GM19193 (cell line): ENCODE measurements around the gene PDGFC.

Experiments used
- POLR2A ChIP-seq: IDR thresholded peaks from 4 replicates; pipeline ENCODE4 v1.6.1; 2011; ENCODE audit not compliant: insufficient read depth, insufficient read length; ENCODE audit errors: extremely low read depth

Gene PDGFC

DNA sequence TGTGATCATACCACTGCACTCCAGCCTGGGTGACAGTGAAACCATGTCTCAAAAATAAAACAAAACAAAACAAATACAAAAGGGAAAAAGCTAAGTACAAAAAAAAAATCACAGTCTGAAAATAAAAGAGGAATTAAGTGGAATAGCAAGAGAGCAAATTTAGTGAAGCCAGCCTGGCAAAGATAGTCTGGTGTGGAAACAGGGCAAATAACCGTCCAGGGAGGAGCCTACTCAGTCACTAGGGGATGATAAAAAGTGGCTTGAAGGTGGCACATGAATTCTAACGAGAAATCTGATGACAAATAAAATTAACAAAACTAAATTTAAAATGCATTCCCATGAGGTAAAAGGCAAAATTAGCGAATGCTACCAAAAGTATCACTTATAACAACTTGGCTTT is 8.2 kb downstream of the PDGFC start:
- no peak for TF ChIP-seq POLR2A

GRCh38 chr4:156962528-156962974 is 9.0 kb downstream of the PDGFC start:
- no peak for TF ChIP-seq POLR2A

DNA sequence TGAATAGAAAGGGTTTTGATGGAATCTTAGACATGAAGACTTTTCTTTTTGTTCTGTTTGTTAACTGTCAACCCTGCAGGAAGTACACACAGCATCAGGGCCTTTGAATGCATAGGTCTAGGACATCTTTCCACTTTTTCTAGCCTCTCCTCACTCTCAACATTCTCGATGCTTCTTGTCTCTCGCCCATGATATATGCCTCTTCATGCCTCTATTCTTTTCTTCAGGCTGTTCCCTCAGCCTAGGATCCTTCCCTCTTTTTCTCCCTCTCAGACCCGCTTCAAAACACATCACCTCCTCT is 9.6 kb downstream of the PDGFC start:
- no peak for TF ChIP-seq POLR2A

GRCh38 chr4:156961196-156962057 is 10.2 kb downstream of the PDGFC start:
- no peak for TF ChIP-seq POLR2A

- TF ChIP-seq POLR2A = no peak
Observed at GRCh38 chr4:156959298-156959702, 12.3 kb downstream of the PDGFC start.

GRCh38 chr4:156958276-156959074 is 13.1 kb downstream of the PDGFC start:
- no peak for TF ChIP-seq POLR2A

GRCh38 chr4:156957556-156957955 is 14.0 kb downstream of the PDGFC start:
- no peak for TF ChIP-seq POLR2A

DNA sequence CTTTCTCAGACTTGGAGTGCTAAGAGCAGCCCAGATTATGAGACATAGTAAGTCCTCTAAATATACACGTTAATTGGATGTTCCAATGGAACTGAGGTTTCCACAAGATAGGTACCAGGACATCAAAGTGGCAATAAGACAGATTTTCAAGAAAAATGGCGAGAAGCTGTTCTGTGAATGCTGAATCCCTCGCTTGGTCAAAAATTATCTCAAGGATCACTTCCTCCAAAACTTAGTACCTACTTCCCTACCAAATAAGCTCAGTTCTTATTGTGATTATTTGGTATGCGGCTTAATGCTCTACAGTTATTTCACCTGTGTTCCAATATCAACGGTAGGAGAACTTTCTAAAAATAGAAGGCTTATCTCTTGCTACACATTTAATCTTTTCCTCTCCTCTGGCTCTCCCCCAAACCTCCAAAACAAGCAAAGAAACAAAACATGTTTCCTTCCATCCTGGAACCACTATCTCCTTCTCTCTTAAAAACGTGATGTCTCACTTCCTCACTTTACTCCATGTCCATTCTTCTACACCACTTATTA is 14.7 kb downstream of the PDGFC start:
- TF ChIP-seq POLR2A = no peak

DNA sequence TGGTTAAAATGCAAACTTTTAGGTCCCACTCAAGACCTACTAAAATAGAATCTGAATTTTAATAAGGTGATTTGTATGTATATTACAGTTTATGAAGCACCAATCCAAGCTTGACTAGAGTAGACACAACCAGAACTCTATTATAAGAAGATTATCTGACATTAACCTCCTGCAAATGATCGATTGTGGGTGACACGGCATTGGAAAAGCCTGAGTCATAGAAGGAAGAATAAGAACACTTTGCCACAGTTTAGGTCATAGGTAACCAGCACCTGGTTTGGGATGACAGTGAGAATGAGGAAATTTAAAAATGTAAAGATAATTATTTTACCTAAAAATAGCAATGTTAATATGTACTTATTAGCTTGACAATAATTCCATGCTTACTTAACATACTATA is 15.2 kb downstream of the PDGFC start:
- no peak for TF ChIP-seq POLR2A

- TF ChIP-seq POLR2A = no peak
Observed at GRCh38 chr4:156954587-156954986, 17.0 kb downstream of the PDGFC start.

DNA sequence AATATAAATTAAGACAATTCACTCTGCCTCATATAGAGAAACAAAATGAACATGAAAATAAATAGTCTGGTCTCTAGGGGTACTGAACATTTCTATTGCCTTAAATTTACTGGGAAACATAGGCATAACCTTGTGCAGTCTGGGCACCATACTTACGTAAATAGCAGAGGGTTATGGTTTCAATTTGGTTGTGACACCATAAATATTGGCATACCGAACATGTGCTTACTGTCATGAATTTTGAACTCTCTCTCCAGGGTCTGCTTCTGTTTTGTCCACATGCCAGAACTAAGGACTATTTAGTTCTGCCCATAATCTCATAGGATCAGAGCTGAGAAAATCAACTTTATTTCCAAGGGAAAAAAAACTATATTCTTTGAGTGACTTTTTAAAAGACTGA is 17.6 kb downstream of the PDGFC start:
- no peak for TF ChIP-seq POLR2A

- no peak for TF ChIP-seq POLR2A
Observed at GRCh38 chr4:156953001-156953400, 18.6 kb downstream of the PDGFC start.

GRCh38 chr4:156952078-156952759 is 19.4 kb downstream of the PDGFC start:
- no peak for TF ChIP-seq POLR2A

DNA sequence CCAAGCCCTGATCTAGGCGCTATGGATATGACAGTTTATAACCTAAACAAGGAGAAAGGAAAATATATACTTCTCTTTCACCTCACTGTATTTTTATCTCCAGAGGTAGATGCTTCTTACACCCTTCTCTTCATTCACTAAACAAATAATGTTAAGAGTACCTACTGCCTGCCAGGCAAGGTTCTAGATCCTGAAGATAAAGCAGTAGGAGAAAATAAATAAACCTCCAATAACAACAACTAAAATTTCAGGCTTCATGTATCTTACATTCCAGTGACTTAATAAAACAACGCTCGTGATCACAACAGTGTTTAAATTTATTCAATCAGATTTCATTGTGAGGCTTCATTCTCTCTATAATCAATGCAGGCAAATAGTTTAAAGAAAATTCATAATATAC is 20.7 kb downstream of the PDGFC start:
- TF ChIP-seq POLR2A = no peak

- TF ChIP-seq POLR2A = no peak
Observed at GRCh38 chr4:156950090-156950489, 21.5 kb downstream of the PDGFC start.
